Activated CD8-positive, alpha-beta memory T cell treated with anti-CD3 and anti-CD28 coated beads, Interleukin-2, amount 50 U/mL, for 24 hours (primary cell): ENCODE data around the gene ZC3H18.
"Not testable (repeated sequence)": the region's sequence is repeated elsewhere in the genome, so short reads cannot be mapped to it uniquely, and the experiment has no call there.

Source experiments
- DNase-seq: peaks from one replicate; pipeline ENCODE4 v3.0.0-alpha.2; 2020; ENCODE audit errors: extremely low read depth

Gene ZC3H18

DNA sequence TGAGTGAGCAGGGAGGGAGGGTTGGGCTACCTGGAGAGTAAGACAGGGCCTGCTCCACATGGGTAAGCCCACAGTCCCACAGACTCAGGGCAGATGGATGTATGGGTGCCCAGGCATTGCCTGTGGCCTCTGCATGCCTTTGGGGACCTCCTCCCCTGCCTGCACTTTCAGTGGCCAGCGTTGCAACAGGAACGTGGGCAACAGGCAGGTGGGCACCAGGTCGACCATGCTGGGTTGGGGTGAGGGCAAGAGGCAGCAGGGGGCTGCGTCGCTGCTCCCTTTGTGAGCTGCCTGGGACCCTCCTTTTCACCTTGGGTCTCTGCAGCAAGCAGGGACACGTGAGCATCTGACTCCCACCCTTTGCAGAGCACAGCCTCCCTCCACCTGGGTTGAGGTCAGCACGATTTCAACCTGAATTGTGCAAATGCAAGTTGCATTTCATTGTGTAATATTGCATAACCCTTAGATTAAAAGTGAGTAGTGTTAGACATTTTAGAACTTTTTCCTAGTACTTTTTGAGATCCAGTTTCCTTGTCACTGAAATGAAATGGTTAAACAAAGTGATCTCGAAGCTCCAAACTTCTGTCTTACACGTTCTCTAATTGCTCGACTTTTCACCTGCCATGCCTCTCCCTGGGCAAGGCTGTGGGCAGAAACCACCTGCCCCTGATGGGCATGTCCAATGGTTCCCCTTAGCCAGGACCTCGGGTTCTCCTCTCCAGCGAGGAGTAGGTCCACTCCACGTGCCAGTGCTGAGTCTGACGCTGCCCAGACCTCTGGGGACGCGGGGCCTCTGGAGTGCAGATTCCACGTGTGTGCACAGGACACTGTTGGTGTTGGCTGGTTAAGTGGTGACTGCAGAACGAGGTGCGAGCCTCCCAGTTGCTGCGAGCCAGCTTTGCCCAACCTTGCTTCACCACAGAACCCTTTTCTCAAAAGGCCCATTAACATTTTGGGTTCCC is 35.3 kb downstream of the ZC3H18 start:
- no peak for DNase-seq

DNA sequence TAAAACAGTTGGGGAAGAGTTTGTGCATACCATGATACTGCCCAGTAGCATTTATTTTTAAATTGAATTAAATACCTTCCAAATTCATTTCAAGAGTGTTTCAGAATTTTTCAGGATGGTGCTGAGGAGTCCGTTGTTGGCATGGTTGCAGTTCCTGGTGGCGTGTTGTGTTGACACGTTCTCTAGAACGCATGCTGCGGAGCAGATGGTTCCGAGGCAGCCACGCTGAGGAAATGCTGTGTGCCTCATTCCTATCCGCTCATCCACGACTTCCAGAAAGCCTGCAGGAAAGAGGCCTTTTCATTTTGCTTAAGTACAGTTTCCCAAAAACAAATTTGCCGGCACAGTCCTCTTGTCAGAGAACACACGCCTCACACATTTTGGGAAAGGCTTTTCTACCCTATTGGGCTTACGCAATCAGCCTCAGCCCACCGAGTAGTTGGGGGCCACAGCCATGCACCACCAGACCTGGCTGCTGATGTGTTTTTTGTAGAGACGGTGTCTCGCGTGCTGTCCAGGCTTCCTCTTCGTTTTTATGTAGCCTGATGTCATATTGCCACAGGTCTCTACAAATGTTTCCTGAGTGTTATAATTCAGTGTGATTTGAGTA is 36.0 kb downstream of the ZC3H18 start:
- DNase-seq: no peak

DNA sequence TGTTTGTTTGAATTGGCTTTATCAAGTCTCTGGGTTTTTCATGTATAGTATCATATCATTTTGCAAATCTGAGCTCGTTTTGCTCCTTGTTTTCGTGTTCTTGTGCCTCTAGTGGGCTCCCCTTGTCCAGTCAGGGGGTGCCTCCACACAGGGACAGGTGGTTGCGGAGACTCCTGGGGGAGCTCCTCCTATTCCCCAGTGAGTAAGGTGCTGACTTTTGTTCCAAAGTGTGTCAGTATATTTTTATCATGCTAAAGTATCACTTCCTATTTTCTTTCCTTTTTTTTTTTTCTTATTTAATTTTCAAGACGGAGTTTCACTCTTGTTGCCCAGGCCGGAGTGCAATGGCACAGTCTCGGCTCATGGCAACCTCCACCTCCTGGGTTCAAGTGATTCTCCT is 37.9 kb downstream of the ZC3H18 start:
- DNase-seq: no peak

DNA sequence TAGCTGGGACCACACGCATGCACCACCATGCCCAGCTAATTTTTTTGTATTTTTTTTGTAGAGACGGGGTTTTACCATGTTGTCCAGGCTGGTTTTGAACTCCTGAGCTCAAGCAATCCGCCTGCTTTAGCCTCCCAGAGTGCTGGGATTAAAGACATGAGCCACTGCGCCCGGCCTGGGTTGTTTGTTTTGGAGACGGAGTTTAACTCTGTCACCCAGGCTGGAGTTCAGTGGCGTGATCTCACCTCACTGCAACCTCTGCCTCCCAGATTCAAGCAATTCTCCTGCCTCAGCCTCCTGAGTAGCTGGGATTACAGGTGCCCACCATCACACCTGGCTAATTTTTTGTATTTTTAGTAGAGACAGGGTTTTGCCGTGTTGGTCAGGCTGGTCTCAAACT is 39.2 kb downstream of the ZC3H18 start:
- not testable (repeated sequence) for DNase-seq

DNA sequence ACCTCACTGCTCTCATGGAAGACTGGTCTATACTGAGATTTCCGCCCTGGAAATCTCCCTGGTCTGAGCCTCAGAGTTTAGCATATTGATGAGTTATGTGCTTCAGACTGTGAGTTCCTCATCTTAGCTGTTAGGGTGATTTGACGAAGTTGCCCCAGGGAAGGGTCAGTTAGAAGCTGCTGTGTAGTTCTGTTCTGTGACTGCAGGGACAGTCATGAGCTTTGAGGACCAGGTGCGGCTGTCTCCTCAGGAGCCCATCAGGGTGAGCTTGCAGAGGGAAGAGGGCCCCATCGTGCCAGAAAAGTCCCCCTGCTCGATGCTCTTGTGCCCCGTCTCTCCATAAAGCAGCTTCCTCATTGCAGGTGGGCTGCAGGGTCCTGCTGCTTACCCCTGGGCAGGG is 39.9 kb downstream of the ZC3H18 start:
- no peak for DNase-seq

DNA sequence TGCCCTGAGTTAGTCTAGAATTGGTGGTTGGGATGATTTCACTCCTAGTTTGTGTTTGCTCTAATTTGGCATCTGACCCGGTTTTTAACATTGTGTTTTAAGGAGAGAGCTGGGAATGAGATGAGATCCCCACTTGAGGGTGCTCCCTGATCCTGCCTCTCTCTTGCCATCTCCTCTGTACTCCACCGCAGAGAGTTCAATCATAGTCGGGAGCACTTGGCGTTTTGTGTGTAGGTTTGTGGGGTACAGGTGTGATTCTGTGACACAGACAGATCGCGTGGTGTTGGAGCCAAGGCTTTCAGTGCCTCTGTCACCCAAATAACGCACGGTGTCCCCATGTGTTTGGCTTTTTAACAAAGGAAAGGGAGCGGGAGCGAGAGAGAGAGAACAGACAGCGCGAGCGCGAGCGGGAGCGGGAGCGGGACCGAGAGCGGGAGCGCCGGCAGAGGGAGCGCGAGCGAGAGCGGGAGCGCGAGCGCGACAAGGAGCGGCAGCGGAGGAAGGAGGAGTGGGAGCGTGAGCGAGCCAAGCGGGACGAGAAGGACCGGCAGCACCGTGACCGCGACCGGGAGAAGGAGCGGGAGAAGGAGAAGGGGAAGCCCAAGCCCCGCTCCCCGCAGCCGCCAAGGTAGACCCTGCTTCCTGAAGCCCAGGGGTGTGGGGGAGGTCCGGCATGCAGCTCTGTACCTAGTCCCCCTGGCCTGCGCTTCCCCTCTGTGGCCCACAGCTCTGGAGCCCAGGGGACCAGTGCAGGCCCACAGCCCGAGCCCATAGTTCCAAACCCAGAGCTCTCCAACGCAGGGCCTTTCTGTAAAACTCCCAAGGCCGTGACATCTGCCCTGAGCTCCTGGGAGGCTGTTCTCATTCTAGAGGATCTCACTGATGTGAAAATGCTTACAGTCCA is 41.0 kb downstream of the ZC3H18 start:
- no peak for DNase-seq

DNA sequence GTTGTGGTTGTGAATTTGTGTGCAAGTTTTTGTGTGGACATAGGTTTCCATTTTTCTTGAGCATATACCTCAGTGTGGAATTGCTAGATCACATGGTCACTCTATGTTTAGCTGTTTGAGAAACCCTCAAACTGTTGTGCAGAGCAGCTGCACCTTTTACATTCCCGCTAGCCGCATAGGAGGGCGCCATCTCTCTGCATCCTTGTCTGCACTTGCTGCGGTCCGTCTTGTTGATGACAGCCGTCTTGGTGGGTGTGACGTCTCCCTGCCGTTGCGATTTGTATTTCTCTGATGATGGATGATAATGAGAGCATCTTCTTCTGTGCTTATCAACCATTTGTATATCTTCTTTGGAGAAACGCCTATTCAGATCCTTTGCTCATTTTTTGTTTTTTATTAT is 43.1 kb downstream of the ZC3H18 start:
- no peak for DNase-seq

DNA sequence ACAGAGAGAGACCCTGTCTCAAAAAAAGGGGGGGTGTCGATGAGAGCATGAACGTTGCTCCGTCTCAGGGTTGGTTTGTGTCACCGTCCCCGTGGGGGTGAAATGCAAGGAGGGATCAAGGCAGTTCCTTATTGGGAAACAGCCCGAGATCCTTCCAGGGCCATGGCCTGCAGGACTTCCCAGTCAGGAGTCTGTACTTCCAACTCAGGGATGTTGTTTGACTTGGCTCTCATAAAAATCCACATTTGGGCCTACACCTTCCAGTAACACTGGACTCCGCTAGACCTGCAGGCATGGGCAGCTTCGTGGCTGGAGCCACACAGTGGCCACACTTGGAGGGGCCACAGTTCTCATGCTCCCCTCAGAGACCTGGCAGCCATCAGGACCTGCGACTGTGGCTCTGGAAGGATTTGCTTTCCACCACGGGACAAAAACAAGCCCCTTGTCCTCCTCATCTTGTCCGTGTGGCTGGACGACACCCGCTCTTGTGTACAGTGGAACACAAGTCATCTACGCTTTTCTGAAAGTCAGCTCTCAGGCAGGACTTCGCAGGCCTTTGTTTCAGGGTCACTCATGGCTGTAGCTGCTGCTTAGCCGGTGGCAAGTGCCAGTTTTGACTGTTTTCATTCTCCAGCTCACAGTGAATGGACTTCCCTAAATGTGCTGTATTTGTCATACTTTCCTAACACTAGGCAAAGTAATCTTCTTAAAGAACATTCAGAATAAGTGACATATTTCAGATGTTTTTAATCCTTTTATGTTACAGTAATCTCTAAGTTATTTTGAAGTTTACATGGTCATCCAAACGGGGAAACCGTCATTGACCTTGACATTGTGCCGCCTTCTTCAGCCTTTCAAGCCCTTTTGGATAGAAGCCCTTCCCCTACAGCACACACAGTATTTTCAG is 44.0 kb downstream of the ZC3H18 start:
- no peak for DNase-seq

DNA sequence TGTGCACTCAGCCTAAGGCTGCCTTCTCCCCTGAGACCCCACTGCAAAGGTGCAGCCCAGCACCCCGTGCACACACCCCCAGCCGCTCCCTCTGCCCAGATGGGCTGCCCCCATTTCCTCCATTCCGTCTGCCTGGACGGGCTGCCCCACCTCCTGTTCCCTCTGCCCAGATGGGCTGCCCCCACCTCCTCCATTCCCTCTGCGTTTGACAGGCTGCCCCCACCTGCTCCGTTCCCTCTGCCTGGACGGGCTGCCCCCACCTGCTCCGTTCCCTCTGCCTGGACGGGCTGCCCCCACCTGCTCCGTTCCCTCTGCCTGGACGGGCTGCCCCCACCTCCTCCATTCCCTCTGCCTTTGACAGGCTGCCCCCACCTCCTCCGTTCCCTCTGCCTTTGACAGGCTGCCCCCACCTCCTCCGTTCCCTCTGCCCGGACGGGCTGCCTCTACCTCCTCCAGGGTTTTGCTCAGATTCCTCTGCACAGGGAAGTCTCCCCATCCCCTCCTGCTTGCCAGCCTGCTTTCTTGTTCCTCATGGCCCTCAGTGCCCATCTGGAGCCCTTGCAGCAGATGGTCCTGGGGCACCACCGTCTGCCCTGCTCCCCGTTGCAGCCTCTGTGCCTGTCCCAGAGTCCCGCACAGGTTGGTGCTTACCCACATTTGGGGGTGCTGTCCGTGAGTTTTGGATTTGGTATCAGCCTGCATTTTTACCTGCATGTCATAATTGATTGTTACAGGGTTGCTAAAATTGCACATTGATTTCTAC is 44.8 kb downstream of the ZC3H18 start:
- DNase-seq: no peak

DNA sequence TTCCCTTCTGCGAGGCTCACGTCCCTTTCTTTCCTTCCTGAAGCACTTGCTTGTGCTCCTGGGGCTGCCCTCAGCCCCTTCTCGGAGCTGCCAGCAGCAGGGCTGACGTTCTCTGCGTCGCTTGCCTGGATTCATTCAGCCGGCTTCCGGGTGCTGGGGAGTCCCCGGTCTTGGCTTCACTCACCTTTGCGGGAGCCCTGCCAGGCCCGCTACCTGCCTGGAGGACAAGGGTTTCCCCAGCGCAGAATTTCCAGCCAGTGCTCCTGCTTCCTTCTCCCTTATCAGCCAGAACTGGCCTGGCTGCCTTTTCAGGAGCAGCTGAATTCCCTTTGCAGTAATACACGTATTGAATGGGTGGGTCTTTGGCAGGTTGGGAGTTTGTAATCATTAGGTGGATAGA is 46.1 kb downstream of the ZC3H18 start:
- DNase-seq: no peak

DNA sequence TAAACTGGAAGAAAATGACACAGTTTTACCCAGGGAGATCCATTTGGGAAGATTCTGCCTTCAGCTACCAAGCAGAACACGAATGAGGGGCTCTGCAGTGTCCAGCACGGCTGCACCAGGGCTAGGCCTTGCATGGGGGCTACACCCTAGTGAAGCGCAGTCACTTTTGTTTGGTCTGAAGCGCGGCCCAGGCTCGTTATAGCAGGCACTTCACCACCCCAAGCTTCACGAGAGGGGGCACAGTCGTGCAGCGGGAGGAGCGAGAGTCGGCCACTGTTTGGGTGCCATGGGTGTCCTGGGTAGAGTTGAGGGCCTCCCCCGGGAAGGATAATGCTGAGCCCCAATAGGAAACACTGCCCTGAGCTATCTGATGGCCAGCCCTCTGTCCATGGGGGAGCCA is 46.5 kb downstream of the ZC3H18 start:
- DNase-seq: no peak

DNA sequence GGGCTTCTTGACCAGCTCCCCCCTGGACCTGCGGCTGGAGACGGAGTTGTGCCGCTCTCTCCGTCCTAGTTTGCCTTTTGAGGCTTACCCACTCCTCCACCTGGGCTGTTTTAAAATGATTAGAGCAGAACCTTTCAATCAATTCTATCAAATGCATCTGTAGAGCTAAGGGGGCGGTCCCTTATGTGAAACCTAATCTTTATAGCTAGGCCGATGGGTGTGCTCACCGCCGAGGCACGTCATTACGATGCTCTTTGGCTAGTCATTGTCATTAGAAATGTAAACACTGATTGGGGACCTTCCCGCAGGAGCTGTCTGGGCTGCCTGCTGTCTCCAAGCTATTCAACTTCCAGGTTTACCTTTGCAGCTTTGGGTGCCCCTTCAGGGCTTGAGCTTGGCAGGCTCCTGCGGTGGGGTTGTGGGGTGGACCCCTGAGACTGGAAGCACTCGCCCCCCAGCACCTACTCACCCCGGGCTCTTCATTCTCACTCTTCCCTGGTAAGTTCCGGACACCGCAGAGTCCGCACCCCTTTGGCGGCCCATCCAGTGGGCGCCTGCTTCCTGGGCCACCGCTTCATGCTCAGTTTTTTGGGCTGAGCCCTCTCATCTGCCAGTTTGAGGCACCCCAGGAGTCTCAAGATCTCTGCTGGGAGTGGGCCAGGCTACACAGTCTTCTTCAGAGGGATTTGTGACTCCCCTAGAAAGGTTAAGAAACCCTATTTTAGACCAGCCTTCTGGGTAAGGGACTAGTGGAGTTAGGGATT is 47.2 kb downstream of the ZC3H18 start:
- no peak for DNase-seq

DNA sequence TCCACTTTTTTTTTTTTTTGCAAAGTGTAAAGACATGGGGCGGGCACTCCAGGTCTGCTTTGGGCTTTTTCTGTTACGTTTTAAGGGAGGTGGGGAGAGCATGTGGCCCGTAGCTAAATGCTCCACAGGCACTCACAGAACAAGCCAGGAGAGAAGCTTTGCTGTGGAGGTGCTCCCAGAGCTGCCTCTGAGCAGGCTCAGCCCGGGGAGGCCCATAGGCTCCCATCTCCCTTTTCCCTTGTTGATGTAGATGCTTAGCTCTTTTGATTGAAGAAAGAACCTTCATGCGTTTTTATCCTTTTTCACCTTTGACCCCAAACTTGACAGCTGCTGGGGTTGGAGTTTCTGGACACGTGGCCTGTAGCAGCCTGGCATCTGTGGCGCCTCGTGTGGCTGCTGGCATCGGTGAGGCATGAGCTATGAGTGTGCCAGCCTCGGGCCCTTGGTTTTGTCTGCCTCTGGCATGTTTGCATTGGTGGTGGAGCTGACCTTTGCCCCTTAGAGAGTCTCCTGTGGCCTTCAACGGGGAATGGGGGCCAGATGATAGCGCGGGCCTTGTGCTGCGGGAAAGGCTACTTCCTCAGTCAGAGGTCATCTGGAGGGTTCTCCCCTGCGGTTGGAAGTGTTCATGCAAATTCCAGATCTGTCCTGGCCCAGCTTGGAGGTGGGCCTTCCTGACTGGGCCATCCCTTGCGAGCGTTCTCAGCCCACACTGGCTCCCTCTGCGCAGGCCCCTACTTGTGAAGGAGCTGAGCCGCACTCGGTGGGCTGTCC is 48.2 kb downstream of the ZC3H18 start:
- no peak for DNase-seq

DNA sequence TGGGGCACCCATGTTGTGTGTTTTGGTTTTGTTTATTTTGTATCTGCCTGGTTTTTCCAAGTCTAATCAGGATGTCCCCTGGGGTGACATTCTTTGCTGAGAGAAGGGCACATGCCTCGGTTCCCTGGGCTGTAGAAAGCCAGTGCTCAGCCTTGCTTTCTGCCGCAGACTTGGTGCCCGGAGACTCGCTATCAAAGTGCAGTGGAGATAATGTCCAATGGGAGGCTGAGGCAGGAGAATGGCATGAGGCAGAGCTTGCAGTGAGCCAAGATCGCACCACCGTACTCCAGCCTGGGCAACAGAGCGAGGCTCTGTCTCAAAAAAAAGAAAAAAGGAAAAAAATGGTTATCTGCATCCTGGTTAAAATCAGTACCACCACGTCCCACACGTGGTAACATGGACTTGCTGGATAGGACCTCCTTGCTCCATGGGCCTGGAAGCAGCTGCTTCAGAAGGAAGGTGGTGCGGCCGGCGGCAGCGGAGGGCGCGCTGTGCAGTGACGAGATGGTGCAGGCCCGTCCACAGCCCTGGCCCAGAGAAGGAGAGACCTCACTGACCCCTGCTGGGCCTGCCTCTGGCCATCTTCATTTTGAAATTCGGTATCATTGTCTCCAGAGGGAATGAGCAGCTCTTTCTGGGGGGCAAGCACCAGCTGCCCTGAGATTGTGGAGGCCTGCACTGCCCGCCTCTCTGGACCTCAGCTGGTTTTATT is 48.9 kb downstream of the ZC3H18 start:
- no peak for DNase-seq

DNA sequence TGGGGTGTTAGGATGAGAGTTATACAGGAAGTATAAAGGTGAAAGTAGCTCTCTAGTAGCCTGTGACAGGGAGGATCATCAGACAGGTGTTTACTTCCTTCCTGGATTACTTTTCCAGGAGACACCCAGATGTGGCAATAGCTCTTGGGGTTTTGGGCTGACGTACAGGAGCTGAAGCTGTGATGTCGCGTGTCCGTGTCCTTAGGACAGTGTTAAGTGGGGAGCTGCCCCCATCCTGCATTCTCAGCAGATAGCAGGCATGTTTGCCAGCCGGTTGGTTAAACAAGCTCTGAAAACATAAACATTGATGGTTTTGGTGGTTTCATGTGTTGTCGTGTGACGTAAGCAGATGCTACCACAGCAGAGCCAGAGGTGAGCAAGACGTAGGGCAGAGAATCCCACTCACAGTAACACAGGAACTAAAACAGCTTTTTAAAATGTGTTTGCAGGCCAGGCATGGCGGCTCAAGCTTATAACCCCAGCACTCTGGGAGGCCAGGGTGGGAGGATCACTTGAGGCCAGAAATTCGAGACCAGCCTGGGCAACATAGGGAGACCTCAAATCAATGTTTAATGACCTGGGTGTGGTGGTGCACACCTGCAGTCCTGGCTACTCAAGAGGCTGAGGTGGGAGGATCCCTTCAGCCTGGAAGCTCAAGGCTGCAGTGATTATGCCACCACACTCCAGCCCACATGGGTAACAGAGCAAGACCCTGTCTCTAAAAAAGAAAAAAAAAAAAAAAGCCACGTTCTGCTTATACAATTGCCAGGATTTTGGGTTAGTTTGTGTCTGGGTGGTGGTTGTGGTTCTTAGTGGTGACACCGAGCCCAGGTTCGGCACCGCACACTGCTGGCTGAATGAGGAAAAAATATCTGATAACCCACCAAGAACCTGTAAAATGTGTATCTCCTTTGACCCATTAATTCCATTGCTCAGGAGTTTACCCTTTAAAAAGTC is 49.9 kb downstream of the ZC3H18 start:
- peak; percentile 42 for DNase-seq

DNA sequence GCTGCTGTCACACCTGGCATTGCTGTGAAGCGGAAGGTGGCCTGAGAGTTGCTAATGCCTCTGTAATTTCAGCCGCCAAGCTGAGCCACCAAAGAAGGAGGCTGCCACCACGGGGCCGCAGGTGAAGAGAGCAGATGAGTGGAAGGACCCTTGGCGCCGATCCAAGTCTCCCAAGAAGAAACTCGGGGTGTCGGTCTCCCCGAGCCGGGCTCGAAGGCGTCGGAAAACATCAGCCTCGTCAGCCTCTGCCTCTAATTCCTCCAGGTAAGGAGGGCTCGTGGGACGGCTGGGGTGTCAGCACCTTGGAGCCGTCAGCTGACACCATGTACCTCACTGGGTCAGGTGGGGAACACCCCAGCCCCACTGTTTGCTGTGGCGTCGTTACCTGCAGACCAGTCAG is 51.9 kb downstream of the ZC3H18 start:
- DNase-seq: no peak

DNA sequence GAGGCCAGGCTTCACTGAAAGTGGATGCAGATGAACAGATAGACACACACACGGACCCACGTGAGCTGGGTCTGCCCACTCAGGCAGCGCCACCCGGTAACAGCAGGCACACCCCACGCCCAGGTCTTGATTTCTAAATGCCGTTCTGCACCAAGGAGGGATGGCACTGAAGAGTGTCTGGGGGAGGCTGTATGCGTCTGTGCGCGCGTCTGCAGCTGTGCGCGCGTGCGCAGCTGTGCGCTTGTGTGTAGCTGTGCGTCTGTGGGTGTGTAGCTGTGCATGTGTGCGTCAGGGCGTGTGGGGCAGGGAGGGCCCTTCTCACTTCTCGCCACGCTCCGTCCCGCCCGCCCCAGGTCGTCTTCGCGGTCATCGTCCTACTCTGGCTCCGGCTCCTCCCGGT is 52.7 kb downstream of the ZC3H18 start:
- no peak for DNase-seq
